GM19468 (cell line): Measurements from ENCODE around the gene UCP1.

ENCODE experiments used
- ATAC-seq: cut with Tn5 transposase; IDR thresholded peaks from one replicate; pipeline ENCODE4 v1.9.1; 2021; ENCODE audit warnings: mild to moderate bottlenecking, moderate library complexity, moderate number of reproducible peaks; ENCODE audit not compliant: unreplicated experiment; ENCODE audit errors: extremely low read depth

Gene UCP1

GRCh38 chr4:140568507-140569306 lies at the start of gene UCP1:
UCP1 (minus strand) TSS chr4:140568961; CDS start chr4:140568729, 232 bp downstream.
- no peak for ATAC-seq

GRCh38 chr4:140617499-140618248 lies 48.9 kb upstream of the UCP1 start:
- ATAC-seq, result no peak

GRCh38 chr4:140615451-140615850 lies 46.7 kb upstream of the UCP1 start:
- ATAC-seq, result no peak

GRCh38 chr4:140612357-140612756 lies 43.6 kb upstream of the UCP1 start:
- ATAC-seq, result no peak

- no peak for ATAC-seq
Measured at GRCh38 chr4:140611854-140612253, 43.1 kb upstream of the UCP1 start.

GRCh38 chr4:140609548-140610425 lies 41.0 kb upstream of the UCP1 start:
- ATAC-seq, result no peak

GRCh38 chr4:140607852-140608251 lies 39.1 kb upstream of the UCP1 start:
- ATAC-seq, result no peak

- ATAC-seq, result no peak
Measured at GRCh38 chr4:140604544-140604943, 35.8 kb upstream of the UCP1 start.

- no peak for ATAC-seq
Measured at GRCh38 chr4:140603286-140603685, 34.5 kb upstream of the UCP1 start.

GRCh38 chr4:140602714-140603113 lies 34.0 kb upstream of the UCP1 start:
- no peak for ATAC-seq

GRCh38 chr4:140600408-140600807 lies 31.6 kb upstream of the UCP1 start:
- no peak for ATAC-seq

GRCh38 chr4:140595065-140595464 lies 26.3 kb upstream of the UCP1 start:
- no peak for ATAC-seq

GRCh38 chr4:140584439-140584838 lies 15.7 kb upstream of the UCP1 start:
- no peak for ATAC-seq

- ATAC-seq, result no peak
Measured at GRCh38 chr4:140581078-140581477, 12.3 kb upstream of the UCP1 start.

GRCh38 chr4:140579278-140579677 lies 10.5 kb upstream of the UCP1 start:
- ATAC-seq, result no peak

GRCh38 chr4:140575489-140575888 lies 6.7 kb upstream of the UCP1 start:
- no peak for ATAC-seq

- ATAC-seq, result no peak
Measured at GRCh38 chr4:140571620-140572019, 2.9 kb upstream of the UCP1 start.

GRCh38 chr4:140569307-140569638 lies 512 bp upstream of the UCP1 start:
- ATAC-seq, result no peak

- ATAC-seq, result no peak
Measured at GRCh38 chr4:140559696-140560095, 9.1 kb downstream of the UCP1 start.

- no peak for ATAC-seq
Measured at GRCh38 chr4:140557831-140558435, 10.8 kb downstream of the UCP1 start.
